Ishikawa (cell line): ENCODE data around the gene KLHL25.

Source experiments
- CEBPB ChIP-seq: IDR thresholded peaks from 2 replicates; pipeline ENCODE4 v1.6.1; 2012
- CREB1 ChIP-seq: IDR thresholded peaks from 2 replicates; pipeline ENCODE4 v1.6.1; 2012; ENCODE audit warnings: low read depth
- FOXM1 ChIP-seq: IDR thresholded peaks from 2 replicates; pipeline ENCODE4 v1.6.1; 2012; ENCODE audit warnings: low read depth, borderline replicate concordance
- MAX ChIP-seq: IDR thresholded peaks from 2 replicates; pipeline ENCODE4 v1.6.1; 2012
- NFIC ChIP-seq: IDR thresholded peaks from 2 replicates; pipeline ENCODE4 v1.6.1; 2012
- REST ChIP-seq: IDR thresholded peaks from 2 replicates; pipeline ENCODE4 v1.6.1; 2012; ENCODE audit warnings: low read depth, mild to moderate bottlenecking
- TAF1 ChIP-seq: IDR thresholded peaks from 2 replicates; pipeline ENCODE4 v1.6.1; 2012; ENCODE audit warnings: low read depth, mild to moderate bottlenecking

GRCh38 chr15:85743392-85744055, 51.2 kb downstream of the KLHL25 start:
- TF ChIP-seq FOXM1 = no peak
- no peak for TF ChIP-seq CEBPB
- no peak for TF ChIP-seq MAX
- TF ChIP-seq TAF1 = no peak
- no peak for TF ChIP-seq REST
- TF ChIP-seq NFIC = no peak
- TF ChIP-seq CREB1 = no peak
